ENCODE measurements around the gene SKI. TPM values are rescaled to one million over a fixed set of nuclear protein-coding genes. Genes with fewer than 3 reads are reported as not detected.
A peak's percentile ranks its signal among the peaks of the same experiment; 100 is the strongest.

SKI gene
- total and polyA plus RNA-seq, 9 of the 15 experiments (the other 6 are each of a cell fraction or from before 2014, with no cell fraction given), result 0.10 to 60.5 (median 4.6) TPM

DNA sequence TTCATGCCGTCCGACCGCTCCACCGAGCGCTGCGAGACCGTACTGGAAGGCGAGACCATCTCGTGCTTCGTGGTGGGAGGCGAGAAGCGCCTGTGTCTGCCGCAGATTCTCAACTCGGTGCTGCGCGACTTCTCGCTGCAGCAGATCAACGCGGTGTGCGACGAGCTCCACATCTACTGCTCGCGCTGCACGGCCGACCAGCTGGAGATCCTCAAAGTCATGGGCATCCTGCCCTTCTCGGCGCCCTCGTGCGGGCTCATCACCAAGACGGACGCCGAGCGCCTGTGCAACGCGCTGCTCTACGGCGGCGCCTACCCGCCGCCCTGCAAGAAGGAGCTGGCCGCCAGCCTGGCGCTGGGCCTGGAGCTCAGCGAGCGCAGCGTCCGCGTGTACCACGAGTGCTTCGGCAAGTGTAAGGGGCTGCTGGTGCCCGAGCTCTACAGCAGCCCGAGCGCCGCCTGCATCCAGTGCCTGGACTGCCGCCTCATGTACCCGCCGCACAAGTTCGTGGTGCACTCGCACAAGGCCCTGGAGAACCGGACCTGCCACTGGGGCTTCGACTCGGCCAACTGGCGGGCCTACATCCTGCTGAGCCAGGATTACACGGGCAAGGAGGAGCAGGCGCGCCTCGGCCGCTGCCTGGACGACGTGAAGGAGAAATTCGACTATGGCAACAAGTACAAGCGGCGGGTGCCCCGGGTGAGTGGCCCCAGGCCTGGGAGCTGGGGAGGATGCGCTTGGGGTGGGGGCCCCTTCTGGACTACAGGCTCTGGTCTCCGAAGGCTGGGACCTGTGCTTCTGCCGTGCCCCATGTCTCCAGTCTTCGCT is 1.1 kb downstream of the SKI start (continued):
- TF ChIP-seq, protein P1, sequence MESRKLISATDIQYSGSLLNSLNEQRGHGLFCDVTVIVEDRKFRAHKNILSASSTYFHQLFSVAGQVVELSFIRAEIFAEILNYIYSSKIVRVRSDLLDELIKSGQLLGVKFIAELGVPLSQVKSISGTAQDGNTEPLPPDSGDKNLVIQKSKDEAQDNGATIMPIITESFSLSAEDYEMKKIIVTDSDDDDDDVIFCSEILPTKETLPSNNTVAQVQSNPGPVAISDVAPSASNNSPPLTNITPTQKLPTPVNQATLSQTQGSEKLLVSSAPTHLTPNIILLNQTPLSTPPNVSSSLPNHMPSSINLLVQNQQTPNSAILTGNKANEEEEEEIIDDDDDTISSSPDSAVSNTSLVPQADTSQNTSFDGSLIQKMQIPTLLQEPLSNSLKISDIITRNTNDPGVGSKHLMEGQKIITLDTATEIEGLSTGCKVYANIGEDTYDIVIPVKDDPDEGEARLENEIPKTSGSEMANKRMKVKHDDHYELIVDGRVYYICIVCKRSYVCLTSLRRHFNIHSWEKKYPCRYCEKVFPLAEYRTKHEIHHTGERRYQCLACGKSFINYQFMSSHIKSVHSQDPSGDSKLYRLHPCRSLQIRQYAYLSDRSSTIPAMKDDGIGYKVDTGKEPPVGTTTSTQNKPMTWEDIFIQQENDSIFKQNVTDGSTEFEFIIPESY (CRISPR knock-in tag; IDR thresholded peaks at IDR 0.05), result no peak
- TF ChIP-seq CCAR2 (IDR thresholded peaks at IDR 0.05; ENCODE audit: low read depth, low read length) (no peak), ADNP (tag; IDR thresholded peaks at IDR 0.05) (no peak), KDM1A (IDR thresholded peaks at IDR 0.05) (no peak)
- TF ChIP-seq, protein P2, sequence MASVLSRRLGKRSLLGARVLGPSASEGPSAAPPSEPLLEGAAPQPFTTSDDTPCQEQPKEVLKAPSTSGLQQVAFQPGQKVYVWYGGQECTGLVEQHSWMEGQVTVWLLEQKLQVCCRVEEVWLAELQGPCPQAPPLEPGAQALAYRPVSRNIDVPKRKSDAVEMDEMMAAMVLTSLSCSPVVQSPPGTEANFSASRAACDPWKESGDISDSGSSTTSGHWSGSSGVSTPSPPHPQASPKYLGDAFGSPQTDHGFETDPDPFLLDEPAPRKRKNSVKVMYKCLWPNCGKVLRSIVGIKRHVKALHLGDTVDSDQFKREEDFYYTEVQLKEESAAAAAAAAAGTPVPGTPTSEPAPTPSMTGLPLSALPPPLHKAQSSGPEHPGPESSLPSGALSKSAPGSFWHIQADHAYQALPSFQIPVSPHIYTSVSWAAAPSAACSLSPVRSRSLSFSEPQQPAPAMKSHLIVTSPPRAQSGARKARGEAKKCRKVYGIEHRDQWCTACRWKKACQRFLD (CRISPR knock-in tag; IDR thresholded peaks at IDR 0.05), result no peak
- TF ChIP-seq, protein P3, sequence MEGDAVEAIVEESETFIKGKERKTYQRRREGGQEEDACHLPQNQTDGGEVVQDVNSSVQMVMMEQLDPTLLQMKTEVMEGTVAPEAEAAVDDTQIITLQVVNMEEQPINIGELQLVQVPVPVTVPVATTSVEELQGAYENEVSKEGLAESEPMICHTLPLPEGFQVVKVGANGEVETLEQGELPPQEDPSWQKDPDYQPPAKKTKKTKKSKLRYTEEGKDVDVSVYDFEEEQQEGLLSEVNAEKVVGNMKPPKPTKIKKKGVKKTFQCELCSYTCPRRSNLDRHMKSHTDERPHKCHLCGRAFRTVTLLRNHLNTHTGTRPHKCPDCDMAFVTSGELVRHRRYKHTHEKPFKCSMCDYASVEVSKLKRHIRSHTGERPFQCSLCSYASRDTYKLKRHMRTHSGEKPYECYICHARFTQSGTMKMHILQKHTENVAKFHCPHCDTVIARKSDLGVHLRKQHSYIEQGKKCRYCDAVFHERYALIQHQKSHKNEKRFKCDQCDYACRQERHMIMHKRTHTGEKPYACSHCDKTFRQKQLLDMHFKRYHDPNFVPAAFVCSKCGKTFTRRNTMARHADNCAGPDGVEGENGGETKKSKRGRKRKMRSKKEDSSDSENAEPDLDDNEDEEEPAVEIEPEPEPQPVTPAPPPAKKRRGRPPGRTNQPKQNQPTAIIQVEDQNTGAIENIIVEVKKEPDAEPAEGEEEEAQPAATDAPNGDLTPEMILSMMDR (IDR thresholded peaks at IDR 0.05 in 2 of 3, conservative IDR thresholded peaks at IDR 0.05 in 1 of 3; ENCODE audit: insufficient read depth in 2 of 3, low read depth in 1 of 3, low read length in 3 of 3), result peak in 2 of 3 experiments; percentile 11 to 24; a peak in 1 of 6 replicates
- TF ChIP-seq, protein P4, sequence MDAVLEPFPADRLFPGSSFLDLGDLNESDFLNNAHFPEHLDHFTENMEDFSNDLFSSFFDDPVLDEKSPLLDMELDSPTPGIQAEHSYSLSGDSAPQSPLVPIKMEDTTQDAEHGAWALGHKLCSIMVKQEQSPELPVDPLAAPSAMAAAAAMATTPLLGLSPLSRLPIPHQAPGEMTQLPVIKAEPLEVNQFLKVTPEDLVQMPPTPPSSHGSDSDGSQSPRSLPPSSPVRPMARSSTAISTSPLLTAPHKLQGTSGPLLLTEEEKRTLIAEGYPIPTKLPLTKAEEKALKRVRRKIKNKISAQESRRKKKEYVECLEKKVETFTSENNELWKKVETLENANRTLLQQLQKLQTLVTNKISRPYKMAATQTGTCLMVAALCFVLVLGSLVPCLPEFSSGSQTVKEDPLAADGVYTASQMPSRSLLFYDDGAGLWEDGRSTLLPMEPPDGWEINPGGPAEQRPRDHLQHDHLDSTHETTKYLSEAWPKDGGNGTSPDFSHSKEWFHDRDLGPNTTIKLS (IDR thresholded peaks at IDR 0.05; ENCODE audit: borderline replicate concordance, low read depth), result peak; percentile 44; the same call in 1 of the 2 replicates

All from K562 (cell line).